ENCODE measurements around the gene FKBP10.

The FKBP10 gene

GRCh38 chr17:41812381-41813151 is at the start of gene FKBP10:
TSS of gene FKBP10 (plus strand) at chr17:41813004. CDS start at chr17:41813035, 31 bp downstream.
- no peak; the same call in 2 of the 3 replicates for ATAC-seq (ENCODE audit: insufficient read depth, low read depth)
- Histone ChIP-seq H4K20me1 (ENCODE audit: insufficient read depth, low read length) (no peaks in the 10 kb centered on the region), H3K36me3 (ENCODE audit: insufficient read depth, low read length) (no peaks in the 10 kb centered on the region), H3K27me3 (ENCODE audit: insufficient read depth, low read length, poor library complexity) (peaks cover 21% of the 10 kb centered on the region), H3K4me2 (ENCODE audit: insufficient read depth, low read length) (peak within 1 kb of the TSS; percentile 82), H2AFZ (ENCODE audit: low read depth, low read length) (peak within 1 kb of the TSS; percentile 70), H3K27ac (ENCODE audit: low read length) (no peak within 1 kb of the TSS), H3K4me1 (ENCODE audit: insufficient read depth, low read length) (peaks cover 18% of the 10 kb centered on the region), H3K9ac (ENCODE audit: low read depth, low read length) (peak within 1 kb of the TSS; percentile 58), H3K4me3 (ENCODE audit: low read depth in 1 of 2, low read length in 2 of 2) (peak within 1 kb of the TSS; percentile 30 to 67; a peak in 3 of 4 replicates), H3K9me3 (ENCODE audit: insufficient read depth, low read length, severe bottlenecking) (no peaks in the 10 kb centered on the region), H3K79me2 (ENCODE audit: insufficient read depth, low read length) (no peaks in the 10 kb centered on the region)
- TF ChIP-seq EZH2 (IDR thresholded peaks at IDR 0.05; ENCODE audit: borderline replicate concordance, low read depth, low read length, severe bottlenecking): no peak
- no peak for TF ChIP-seq CTCF (IDR thresholded peaks at IDR 0.05; ENCODE audit: borderline replicate concordance, extremely low read depth, low read length, poor library complexity, severe bottlenecking)
- DNase-seq: no peak

- ATAC-seq (ENCODE audit: insufficient read depth, low read depth) (no peak), DNase-seq (no peak)
- H3K36me3 ChIP-seq (ENCODE audit: insufficient read depth, low read length): no peaks in the 10 kb centered on the region
- no peaks in the 10 kb centered on the region for H3K9me3 ChIP-seq (ENCODE audit: insufficient read depth, low read length, severe bottlenecking)
- no peak overlapping the region for H3K9ac ChIP-seq (ENCODE audit: low read depth, low read length)
- no peak overlapping the region for H3K4me3 ChIP-seq (ENCODE audit: low read depth in 1 of 2, low read length in 2 of 2)
- H3K4me1 ChIP-seq (ENCODE audit: insufficient read depth, low read length): no peaks in the 10 kb centered on the region
- no peak overlapping the region for H3K4me2 ChIP-seq (ENCODE audit: insufficient read depth, low read length)
- TF ChIP-seq EZH2 (IDR thresholded peaks at IDR 0.05; ENCODE audit: borderline replicate concordance, low read depth, low read length, severe bottlenecking) (no peak), CTCF (IDR thresholded peaks at IDR 0.05; ENCODE audit: borderline replicate concordance, extremely low read depth, low read length, poor library complexity, severe bottlenecking) (no peak)
- no peaks in the 10 kb centered on the region for H4K20me1 ChIP-seq (ENCODE audit: insufficient read depth, low read length)
- H2AFZ ChIP-seq (ENCODE audit: low read depth, low read length): no peak overlapping the region
- no peak overlapping the region for H3K27ac ChIP-seq (ENCODE audit: low read length)
- H3K79me2 ChIP-seq (ENCODE audit: insufficient read depth, low read length): no peaks in the 10 kb centered on the region
- H3K27me3 ChIP-seq (ENCODE audit: insufficient read depth, low read length, poor library complexity): no peaks in the 10 kb centered on the region
Observed at GRCh38 chr17:41763327-41763726, 49.5 kb upstream of the FKBP10 start.

- H3K9ac ChIP-seq (ENCODE audit: low read depth, low read length): no peak overlapping the region
- H2AFZ ChIP-seq (ENCODE audit: low read depth, low read length): no peak overlapping the region
- H3K79me2 ChIP-seq (ENCODE audit: insufficient read depth, low read length): no peaks in the 10 kb centered on the region
- TF ChIP-seq EZH2 (IDR thresholded peaks at IDR 0.05; ENCODE audit: borderline replicate concordance, low read depth, low read length, severe bottlenecking): no peak
- TF ChIP-seq CTCF (IDR thresholded peaks at IDR 0.05; ENCODE audit: borderline replicate concordance, extremely low read depth, low read length, poor library complexity, severe bottlenecking): no peak
- DNase-seq (no peak), ATAC-seq (ENCODE audit: insufficient read depth, low read depth) (no peak)
- H4K20me1 ChIP-seq (ENCODE audit: insufficient read depth, low read length): no peaks in the 10 kb centered on the region
- H3K27me3 ChIP-seq (ENCODE audit: insufficient read depth, low read length, poor library complexity): no peaks in the 10 kb centered on the region
- no peaks in the 10 kb centered on the region for H3K9me3 ChIP-seq (ENCODE audit: insufficient read depth, low read length, severe bottlenecking)
- H3K4me1 ChIP-seq (ENCODE audit: insufficient read depth, low read length): no peaks in the 10 kb centered on the region
- H3K4me3 ChIP-seq (ENCODE audit: low read depth in 1 of 2, low read length in 2 of 2): no peak overlapping the region
- no peak overlapping the region for H3K27ac ChIP-seq (ENCODE audit: low read length)
- H3K4me2 ChIP-seq (ENCODE audit: insufficient read depth, low read length): no peak overlapping the region
- H3K36me3 ChIP-seq (ENCODE audit: insufficient read depth, low read length): no peaks in the 10 kb centered on the region
Observed at GRCh38 chr17:41766135-41766534, 46.7 kb upstream of the FKBP10 start.
